Gastroesophageal sphincter (tissue), 3 donors: ENCODE results near the gene PHOX2A.

Experiments used
- EP300 ChIP-seq: sonication (generic); formaldehyde crosslinking; IDR thresholded peaks from one replicate; pipeline ENCODE4 v1.6.1; 2017; ENCODE audit warnings: antibody characterized with exemption, mild to moderate bottlenecking
- POLR2A ChIP-seq, 2 donors: fragments of 450-650 bp; IDR thresholded peaks; one replicate each; pipeline ENCODE4 v1.6.1; 2017; ENCODE audit warnings: antibody characterized with exemption in 2 of 2, mild to moderate bottlenecking in 2 of 2, moderate library complexity in 1 of 2
- TF ChIP-seq, protein P1 (sequence below), 4 experiments: fragments of 200-600 bp in 2 of 4; fragments of 450-650 bp in 2 of 4; sonication (generic) in 1 of 4; IDR thresholded peaks; one replicate each; pipeline ENCODE4 v1.5.1; 2017 to 2019; ENCODE audit warnings: antibody characterized with exemption in 4 of 4, mild to moderate bottlenecking in 2 of 4, moderate library complexity in 2 of 4

DNA sequence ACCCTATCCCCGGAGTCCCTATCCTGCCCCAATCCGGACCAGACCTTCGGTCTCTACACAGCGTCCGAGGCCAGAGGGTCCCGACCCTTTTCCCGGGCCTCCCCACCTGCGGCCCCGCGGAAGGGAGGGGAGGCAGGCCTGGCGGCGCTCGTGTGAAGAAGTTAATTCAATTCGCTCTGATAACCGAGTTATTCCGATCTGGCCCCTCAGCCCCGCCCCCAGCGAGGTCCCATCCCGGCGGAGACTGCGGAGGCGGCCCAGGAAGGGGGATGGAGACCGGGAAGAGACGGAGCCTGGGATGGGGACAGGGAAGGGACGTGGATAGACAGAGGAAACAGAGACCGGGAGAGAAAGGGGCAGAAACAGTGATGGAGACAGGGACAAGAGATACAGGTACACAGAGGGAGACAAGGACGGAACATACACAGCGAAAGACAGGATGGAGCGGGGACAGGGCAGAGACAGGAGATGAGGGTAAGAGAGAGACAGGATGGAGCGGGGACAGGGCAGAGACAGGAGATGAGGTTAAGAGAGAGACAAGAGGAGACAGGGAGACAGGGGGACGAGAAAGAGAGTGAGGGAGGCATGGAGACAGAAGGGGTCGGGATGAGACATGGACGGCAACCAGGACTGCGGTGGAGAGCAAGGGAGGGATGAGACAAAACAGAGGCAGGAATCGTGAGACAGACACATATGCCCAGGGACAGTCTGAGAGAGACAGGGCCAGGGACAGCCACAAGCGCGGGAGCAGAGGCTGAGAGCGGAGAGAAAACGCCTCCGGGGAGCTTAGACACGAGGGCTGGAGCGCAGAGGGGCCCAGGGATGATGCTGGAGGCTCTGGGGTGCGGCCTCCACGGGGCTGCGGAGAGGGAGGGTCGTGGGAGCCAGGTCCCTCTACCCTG lies 636 bp upstream of the PHOX2A start:
- TF ChIP-seq, protein P1, sequence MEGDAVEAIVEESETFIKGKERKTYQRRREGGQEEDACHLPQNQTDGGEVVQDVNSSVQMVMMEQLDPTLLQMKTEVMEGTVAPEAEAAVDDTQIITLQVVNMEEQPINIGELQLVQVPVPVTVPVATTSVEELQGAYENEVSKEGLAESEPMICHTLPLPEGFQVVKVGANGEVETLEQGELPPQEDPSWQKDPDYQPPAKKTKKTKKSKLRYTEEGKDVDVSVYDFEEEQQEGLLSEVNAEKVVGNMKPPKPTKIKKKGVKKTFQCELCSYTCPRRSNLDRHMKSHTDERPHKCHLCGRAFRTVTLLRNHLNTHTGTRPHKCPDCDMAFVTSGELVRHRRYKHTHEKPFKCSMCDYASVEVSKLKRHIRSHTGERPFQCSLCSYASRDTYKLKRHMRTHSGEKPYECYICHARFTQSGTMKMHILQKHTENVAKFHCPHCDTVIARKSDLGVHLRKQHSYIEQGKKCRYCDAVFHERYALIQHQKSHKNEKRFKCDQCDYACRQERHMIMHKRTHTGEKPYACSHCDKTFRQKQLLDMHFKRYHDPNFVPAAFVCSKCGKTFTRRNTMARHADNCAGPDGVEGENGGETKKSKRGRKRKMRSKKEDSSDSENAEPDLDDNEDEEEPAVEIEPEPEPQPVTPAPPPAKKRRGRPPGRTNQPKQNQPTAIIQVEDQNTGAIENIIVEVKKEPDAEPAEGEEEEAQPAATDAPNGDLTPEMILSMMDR (IDR thresholded peaks at IDR 0.05), result no peak
- TF ChIP-seq POLR2A (IDR thresholded peaks at IDR 0.05) (no peak), EP300 (no peak)
